ENCODE measurements around the gene GUCA1A.

DNA sequence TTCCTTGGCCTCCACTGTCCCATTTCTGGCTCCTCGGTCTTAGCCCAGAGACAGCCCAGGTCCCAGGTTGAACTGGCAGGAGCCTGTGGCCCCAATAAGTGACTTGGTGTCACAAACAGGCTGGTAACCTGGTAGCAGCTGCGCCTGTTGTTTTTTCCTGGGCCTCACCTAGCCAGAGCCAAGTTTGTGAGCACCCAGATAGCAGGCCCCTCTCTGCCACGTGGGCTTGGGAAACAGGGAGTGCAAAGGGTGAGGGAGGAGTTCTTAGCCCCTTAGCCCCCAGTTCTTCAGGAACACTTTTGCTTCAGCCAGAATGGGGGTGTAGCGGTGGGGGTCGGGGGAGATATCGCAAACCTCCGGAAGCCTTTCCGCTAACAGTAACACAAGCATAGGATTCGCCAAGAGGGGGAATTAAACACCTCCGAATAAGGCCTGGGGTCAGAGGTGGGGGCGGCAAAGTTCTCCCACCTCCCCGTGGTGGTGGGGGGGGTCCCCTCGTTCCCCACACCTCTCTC lies 31.5 kb upstream of the GUCA1A start:
- no peak for TF ChIP-seq EZH2 (IDR thresholded peaks at IDR 0.05)
- no peak for TF ChIP-seq POLR2AphosphoS5 (IDR thresholded peaks at IDR 0.05; ENCODE audit: borderline replicate concordance, low read depth, low read length)

Data from SK-N-MC (cell line).